MG63 (cell line): ENCODE measurements around the gene CTU2. TPM values are rescaled to one million over a fixed set of nuclear protein-coding genes. Genes with fewer than 3 reads are reported as not detected.

Experiments used
- DNase-seq: peaks from one replicate; pipeline ENCODE4 v3.0.0-alpha.2; 2020
- H3K27me3 ChIP-seq: fragments of 250-450 bp; sonication (Bioruptor Pico); 2 replicates; pipeline ENCODE4 v1.5.1; 2020; ENCODE audit warnings: mild to moderate bottlenecking, moderate library complexity
- H3K36me3 ChIP-seq: fragments of 250-450 bp; sonication (Bioruptor Pico); 2 replicates; pipeline ENCODE4 v1.5.1; 2020; ENCODE audit warnings: mild to moderate bottlenecking, moderate library complexity
- H3K4me3 ChIP-seq: fragments of 250-450 bp; sonication (Bioruptor Pico); 2 replicates; pipeline ENCODE4 v1.5.1; 2020; ENCODE audit warnings: mild to moderate bottlenecking, moderate library complexity
- H3K9me3 ChIP-seq: fragments of 250-450 bp; sonication (Bioruptor Pico); 2 replicates; pipeline ENCODE4 v1.5.1; 2020; ENCODE audit warnings: mild to moderate bottlenecking, moderate library complexity
- total RNA-seq: library from RNA; depleted of rRNA; stranded (reverse); fragments of >200 nt; shearing (Covaris generic); gene quantifications from 2 replicates; pipeline ENCODE4 v1.2.3, GENCODE V29; 2014; ENCODE audit warnings: low replicate concordance

The CTU2 gene
- total RNA-seq, 1 experiment from 2014 or later = 13.6 TPM

DNA sequence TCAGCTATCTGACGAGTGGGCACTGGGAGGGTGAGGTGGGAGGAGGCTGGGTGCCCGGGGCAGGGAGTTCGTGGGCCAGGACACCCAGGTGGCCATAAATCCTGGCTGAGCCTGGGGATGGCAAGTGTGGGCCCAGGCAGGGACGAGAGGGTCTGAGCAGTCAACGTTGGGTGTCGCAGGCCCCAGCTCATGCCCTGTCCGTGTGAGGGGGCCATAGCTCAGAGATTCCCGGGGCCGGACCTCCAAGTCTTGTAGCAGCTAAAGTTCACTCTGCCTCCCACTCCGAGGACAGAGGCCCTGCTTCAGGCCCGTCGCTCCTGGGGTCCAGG, 34.4 kb downstream of the CTU2 start:
- Histone ChIP-seq H3K27me3 (no peaks in the 10 kb centered on the region), H3K9me3 (no peaks in the 10 kb centered on the region), H3K4me3 (no peak overlapping the region), H3K36me3 (peaks cover 4% of the 10 kb centered on the region)
- no peak for DNase-seq

DNA sequence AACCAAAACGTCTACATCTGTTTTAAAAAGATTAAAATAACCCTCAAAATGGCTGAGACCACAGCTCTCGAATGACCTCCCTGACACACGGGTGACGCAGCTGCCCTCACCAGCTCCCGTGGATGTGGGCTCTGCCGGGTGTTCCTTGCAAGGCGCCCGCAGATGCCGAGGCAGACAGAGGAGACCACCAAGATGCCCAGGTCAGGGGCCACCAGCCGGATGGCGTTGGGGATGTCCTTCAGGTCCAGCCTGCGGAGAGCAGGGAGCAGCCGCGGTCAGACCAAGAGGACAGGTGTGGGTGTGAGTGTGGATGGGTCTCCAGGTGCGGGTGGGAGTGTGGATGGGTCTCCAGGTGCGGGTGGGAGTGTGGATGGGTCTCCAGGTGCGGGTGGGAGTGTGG, 35.1 kb downstream of the CTU2 start:
- no peak for DNase-seq
- Histone ChIP-seq H3K4me3 (no peak overlapping the region), H3K27me3 (no peaks in the 10 kb centered on the region), H3K36me3 (peaks cover 4% of the 10 kb centered on the region), H3K9me3 (no peaks in the 10 kb centered on the region)

DNA sequence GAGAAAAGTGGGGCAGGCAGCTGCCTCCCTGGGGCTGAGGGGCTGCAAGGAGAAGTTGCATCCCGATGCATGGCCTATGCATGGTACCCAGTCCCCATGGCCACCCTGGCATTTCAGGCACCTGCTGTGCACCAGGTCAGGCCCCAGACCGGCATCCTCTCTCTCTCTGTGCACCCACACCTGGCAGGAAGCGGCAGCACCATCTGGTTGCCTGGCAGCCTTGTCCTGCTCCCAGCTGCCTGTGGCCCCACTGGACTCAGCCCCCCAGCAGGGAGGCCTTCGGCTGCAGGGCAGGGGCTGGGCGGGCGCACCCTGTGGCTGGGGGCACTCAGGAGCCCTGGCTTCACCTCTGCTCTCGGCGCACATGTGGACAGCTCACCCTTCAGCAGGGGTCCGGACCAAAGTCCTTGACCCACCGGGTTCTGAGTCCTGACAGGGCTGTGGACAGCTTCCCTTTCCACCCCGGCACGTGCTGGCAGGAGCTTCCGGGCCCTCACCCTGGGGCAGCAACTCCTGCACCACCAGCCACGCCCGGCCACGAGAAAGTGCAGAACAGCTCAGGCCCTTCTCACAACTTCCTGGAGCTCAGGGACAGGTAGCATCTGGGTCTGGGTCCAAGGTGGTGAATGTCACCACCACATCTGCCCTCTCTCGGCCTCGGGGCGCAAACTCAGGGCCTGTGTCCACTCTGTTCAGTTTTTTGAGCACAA, 36.7 kb downstream of the CTU2 start:
- no peak for DNase-seq
- no peaks in the 10 kb centered on the region for H3K27me3 ChIP-seq
- no peaks in the 10 kb centered on the region for H3K9me3 ChIP-seq
- no peaks in the 10 kb centered on the region; the same call in 1 of the 2 replicates for H3K36me3 ChIP-seq
- H3K4me3 ChIP-seq = no peak overlapping the region

DNA sequence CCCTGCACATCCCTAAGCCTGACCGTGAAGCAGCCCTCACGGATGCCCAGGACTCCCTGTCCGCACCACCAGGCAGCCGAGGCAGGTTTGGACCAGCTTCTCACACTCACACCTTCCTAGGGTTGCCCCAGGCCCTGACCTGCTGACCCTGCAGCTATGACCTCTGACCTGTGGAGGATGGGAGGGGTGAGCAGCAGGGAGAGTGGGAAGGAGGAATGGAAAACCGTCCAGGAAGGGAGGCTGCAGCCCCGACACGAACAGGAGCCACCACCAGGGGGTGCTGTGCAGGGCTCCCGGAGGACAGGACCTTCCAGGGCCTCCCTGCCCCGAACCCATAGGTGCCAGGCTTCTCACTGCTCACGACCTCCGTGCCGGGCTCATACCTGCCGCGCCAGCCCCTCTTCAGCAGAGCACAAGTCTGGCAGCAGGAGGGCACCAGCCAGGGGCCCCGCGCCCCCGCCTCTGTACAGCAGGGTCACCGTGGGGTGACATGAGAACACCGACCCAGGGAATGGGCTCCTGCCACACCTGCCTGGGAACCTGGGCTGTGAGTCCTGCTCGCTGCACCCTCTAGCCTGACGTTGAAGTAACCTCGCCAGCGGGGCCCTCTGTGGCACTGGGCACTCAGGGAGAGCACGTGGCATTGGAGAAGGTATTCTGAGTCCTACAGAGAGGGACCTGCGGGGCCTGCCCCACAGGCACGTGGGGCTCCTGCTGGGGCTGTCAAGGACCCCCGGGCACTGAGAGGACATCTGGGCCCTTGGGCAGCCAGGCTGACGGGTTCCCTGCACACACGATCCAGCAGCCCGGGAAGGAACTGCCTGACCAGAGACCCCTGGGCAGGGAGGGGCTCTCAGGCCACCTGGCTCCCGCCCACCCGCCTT, 37.6 kb downstream of the CTU2 start:
- no peaks in the 10 kb centered on the region for H3K9me3 ChIP-seq
- no peaks in the 10 kb centered on the region; the same call in 1 of the 2 replicates for H3K36me3 ChIP-seq
- H3K27me3 ChIP-seq = no peaks in the 10 kb centered on the region
- H3K4me3 ChIP-seq = no peak overlapping the region
- DNase-seq = peak; percentile 52

DNA sequence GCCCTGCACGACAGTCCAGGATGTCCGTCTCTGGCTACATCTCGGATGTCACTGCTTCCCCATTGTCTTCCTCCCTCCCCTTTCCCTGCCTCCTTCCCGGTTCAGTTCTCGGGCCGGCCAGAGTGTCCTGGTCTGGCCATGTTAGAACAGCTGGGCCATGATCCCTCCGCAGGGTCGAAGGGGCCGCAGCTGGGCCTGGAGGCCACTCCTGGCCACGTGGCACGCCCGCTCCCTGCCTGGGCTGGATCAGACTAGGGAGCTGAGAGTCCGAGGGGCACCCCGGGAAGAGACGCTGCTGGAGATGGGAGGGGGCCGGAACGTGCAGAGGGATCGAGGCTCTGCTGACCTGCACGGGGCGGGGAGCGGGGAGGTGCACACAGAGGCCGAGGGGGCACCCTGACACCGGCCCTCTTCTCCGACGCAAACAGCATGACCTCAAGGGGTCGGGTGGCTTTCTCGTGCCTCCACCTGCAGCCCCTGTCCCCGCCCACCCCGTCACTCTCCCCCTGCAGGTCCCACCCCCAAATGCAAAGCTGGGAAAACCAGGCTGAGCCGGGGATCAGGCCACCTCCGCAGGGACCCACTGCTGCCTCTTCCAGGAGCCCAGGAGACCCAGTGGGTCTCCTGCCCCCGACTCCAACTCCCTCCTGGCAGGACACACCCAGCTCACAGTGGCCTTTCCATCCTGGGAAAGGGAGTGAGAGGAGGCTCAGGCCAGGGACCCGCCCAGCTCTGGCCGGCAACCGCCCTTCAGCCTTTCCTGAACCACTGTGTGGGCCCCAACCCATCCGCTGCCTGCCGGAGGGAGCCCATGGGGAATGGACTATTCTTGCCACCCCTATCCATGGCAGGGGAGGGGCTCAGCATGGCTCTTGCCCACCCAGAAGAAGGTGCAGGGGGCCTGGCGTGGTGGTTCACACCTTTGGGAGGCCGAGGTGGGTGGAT, 38.5 kb downstream of the CTU2 start:
- Histone ChIP-seq H3K9me3 (no peaks in the 10 kb centered on the region), H3K27me3 (no peaks in the 10 kb centered on the region), H3K36me3 (no peaks in the 10 kb centered on the region; the same call in 1 of the 2 replicates), H3K4me3 (no peak overlapping the region)
- no peak for DNase-seq

DNA sequence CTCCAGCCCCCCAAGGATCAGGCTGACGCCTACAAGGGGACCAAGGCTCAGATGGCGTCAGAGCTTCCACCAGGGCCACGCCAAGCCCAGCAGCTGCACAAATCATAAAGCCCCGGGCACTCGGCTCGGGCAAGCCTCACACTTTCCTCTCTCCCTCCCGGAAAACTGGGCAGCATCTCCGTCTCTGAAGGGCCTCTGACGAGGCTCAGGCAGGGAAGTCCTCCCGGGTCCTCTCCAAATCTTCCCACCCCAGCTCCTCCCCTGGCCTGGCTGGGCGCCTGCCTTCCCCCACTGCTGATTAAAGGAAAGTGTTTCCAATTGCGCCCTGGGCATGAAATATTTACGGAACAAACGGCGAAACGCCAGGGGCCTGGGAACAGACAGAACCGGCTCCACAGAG, 40.2 kb downstream of the CTU2 start:
- Histone ChIP-seq H3K9me3 (no peaks in the 10 kb centered on the region), H3K27me3 (no peaks in the 10 kb centered on the region), H3K4me3 (no peak overlapping the region), H3K36me3 (no peaks in the 10 kb centered on the region)
- DNase-seq = no peak

DNA sequence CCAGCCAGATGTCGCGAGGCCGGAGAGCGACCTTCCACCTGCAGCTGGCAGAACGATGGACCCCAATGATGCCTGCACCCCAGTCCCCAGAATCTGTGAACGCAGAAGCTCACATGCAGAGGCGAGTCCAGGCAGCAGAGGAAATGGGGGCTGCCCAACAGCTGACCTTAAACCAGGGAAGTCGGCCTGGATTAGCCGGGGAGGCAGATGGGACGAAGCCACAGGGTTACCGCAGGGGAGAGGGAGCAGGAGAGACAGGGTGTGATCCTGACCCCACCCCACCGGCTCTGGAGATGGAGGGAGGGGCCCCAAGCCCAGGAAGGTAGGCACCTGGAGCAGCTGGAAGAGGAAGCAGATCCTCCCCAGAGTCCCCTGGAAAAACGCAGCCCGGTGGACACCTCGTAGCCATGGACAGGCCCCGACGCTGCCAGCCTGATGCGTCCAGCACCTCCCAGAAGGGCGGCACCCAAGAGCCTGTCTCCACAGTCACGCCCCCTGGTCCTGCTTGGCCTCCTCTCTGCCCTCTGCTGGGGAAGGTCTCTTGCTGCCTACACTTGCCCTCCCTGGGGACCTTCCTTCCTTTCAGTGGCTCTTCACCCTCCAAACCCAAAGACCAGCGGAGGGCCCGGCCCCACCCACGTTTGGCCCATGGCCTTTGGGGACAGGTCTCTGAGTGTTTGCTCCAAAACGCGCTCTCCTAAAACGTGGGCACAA, 41.4 kb downstream of the CTU2 start:
- H3K27me3 ChIP-seq = no peaks in the 10 kb centered on the region
- peak; percentile 54 for DNase-seq
- no peaks in the 10 kb centered on the region for H3K9me3 ChIP-seq
- H3K36me3 ChIP-seq = no peaks in the 10 kb centered on the region; the same call in 1 of the 2 replicates
- no peak overlapping the region for H3K4me3 ChIP-seq

DNA sequence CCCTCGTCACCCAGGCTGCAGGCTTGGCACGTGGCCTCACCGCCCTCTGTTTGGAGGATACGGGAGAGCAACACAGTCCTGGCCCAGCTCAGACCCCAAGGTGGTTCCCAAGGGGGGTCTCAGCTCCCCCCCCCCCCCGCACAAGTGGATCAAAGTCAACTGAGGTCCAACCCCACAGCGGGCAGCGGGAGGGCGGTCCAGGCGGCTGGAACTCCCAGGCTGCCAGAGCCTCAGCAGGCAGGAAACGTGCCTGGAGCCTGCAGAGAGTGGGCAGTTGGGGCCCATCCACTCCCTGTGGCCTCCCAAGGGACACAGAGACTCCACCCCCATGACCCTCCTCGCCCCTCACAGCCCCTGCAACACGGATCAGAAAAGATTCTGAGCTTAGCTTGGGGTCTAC, 42.1 kb downstream of the CTU2 start:
- no peak for DNase-seq
- Histone ChIP-seq H3K9me3 (no peaks in the 10 kb centered on the region), H3K27me3 (no peaks in the 10 kb centered on the region), H3K36me3 (no peaks in the 10 kb centered on the region; the same call in 1 of the 2 replicates), H3K4me3 (no peak overlapping the region)

DNA sequence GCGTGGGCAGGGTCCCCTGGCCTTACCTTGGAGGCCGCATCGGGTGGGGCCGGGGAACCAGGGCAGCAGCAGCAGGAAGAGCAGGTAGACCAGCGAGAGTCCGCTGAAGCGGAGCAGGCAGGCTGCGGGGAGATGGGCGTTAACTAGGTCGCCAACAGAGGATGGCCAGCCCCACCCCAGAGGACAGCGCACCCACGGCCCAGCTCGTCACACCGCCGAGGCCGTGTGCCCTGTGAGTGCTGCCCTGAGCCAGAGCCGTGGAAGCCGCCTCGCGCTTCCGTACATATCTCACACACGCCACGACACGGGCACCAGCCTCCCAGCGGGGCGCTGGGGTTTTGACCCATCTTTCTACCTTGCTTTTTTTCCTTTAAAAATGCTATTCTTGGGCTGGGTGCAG, 43.1 kb downstream of the CTU2 start:
- no peaks in the 10 kb centered on the region for H3K9me3 ChIP-seq
- H3K27me3 ChIP-seq = no peaks in the 10 kb centered on the region
- no peaks in the 10 kb centered on the region; the same call in 1 of the 2 replicates for H3K36me3 ChIP-seq
- no peak for DNase-seq
- H3K4me3 ChIP-seq = no peak overlapping the region

DNA sequence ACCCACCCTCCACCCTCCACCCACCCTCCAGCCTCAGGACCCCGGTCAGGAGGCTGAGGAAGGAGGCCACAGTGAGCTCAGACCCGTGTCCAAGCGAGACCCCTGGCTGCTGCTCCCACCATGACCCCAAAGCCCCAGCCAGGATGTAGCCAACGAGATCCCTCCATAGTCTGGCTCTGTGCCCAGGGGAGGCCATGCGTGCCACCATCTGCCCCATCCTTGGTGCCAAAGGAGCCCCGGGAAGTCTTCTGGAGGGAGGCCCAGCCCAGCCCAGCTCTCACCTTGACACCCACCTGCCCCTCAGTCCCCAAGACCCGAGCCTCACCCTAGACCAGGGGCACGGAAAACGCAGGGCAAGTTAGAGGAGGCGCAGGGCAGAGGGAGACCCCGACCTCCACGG, 44.6 kb downstream of the CTU2 start:
- no peaks in the 10 kb centered on the region for H3K27me3 ChIP-seq
- H3K4me3 ChIP-seq = no peak overlapping the region
- H3K9me3 ChIP-seq = no peaks in the 10 kb centered on the region
- no peaks in the 10 kb centered on the region; the same call in 1 of the 2 replicates for H3K36me3 ChIP-seq
- DNase-seq = no peak

DNA sequence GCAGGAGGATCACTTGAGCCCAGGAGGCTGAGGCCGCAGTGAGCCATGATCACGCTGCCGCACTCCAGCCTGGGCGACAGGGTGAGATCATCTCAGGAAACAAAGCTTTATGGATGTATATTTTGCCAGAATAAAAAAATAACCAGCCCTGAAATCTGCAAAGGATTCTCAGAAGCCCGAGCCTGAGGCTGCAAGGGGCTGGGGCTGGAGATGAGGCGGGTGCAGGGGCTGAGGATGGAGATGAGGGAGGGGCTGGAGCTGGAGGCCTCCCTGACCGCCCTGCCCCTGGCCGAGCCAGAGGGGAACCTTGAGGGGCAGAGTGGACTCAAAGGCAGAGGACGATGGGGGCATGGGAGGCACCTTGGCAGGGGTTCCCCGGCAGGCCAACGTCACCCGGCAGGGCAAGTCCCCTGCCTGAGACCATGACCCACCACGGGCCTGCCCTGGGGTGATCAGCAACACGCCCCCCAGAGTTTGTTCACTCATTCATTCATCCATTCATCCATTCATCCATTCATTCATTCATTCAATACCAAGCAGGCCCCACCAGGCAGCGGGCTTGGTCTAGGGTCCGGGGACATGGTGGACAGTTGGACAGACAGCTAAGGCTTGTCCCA, 46.2 kb downstream of the CTU2 start:
- DNase-seq = no peak
- Histone ChIP-seq H3K27me3 (no peaks in the 10 kb centered on the region), H3K9me3 (no peaks in the 10 kb centered on the region), H3K36me3 (no peaks in the 10 kb centered on the region; the same call in 1 of the 2 replicates), H3K4me3 (no peak overlapping the region)

DNA sequence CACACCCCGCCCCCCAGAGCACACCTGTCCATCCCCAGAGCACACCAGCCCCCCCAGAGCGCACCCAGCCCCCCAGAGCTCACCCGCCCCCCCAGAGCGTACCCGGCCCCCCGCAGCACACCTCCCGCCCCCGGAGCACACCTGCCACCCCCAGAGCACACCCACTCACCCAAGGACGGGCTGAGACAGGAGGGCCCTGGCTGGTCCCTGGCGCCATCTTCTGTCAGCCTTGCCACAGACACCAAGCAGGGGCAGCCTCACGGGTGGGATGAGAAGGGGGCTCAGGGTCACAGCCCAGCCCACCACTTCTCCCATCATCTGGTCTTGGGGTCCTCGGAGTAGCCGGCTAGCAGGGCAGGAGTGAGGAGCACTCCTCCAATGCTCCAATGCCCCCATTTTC, 46.9 kb downstream of the CTU2 start:
- no peak for DNase-seq
- Histone ChIP-seq H3K9me3 (no peaks in the 10 kb centered on the region), H3K27me3 (no peaks in the 10 kb centered on the region), H3K36me3 (no peaks in the 10 kb centered on the region; the same call in 1 of the 2 replicates), H3K4me3 (no peak overlapping the region)

DNA sequence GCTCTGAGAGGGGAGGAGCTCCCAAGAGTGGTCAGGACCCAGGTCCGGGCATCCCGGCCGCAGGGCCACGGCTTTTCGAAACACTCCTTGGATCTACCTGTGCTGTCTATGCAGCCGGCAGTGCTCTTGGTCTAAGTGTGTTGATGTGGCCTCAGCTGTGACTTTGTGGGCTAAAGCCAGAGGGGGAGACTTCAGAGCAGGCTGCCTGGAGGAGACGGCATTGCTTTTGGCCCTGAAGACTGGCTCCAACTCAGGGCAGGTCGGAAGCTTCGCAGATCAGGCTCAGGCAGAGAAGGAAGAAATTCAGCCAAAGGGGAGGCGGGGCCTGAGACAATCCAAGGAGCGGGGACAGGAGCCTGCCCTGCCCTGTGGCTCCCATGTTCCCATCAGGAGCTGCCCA, 47.3 kb downstream of the CTU2 start:
- H3K9me3 ChIP-seq = no peaks in the 10 kb centered on the region
- H3K36me3 ChIP-seq = no peaks in the 10 kb centered on the region; the same call in none of the 2 replicates
- no peaks in the 10 kb centered on the region for H3K27me3 ChIP-seq
- no peak for DNase-seq
- no peak overlapping the region for H3K4me3 ChIP-seq

DNA sequence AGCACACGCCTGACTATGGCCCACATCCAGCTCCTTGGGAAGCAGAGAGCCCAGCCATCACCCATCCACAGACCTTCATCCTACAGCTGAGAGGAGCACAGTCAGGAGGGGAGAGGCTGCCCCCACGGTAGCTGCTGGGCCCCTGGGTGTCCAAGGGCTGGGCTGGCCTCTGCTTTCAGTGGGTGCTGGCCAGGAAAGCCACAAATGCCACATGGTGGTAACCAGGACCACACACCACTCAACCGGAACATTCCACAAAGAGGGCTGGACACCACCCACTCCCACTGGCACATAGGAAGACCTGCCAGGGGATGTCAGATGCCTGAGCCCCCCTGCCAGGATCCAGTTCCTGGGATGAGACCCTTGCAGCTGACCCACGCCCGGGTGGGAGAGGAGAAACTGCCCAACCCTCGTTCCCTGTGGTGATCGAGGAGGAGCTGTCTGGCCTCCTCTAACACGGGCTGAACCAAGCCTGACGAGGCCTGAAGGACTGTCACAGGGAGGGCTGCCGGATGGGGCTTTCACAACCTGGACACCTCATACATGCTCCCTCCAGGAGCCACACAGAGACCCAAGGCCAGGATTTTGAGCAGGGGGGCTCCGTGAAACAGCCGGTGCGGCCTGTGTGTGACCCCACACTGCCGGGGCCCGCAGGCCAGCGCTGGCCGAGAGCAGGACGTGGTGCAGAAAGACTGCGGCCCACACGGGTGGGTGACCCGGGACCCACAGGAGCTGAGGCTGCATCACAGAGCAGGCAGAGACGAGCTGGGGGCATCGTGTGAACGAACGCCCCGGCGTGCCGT, 48.0 kb downstream of the CTU2 start:
- no peaks in the 10 kb centered on the region; the same call in none of the 2 replicates for H3K36me3 ChIP-seq

More for the DNA sequence above, 48.0 kb downstream of the CTU2 start:
- no peak for DNase-seq
- Histone ChIP-seq H3K27me3 (no peaks in the 10 kb centered on the region), H3K9me3 (no peaks in the 10 kb centered on the region), H3K4me3 (no peak overlapping the region)
